HepG2 (cell line): ENCODE results near the gene TNNI3K. TPM values are rescaled to one million over a fixed set of nuclear protein-coding genes. Genes with fewer than 3 reads are reported as not detected.
A peak's percentile ranks its signal among the peaks of the same experiment; 100 is the strongest.

ENCODE experiments used
- ATAC-seq: fragments of 200-7000 bp; cut with Tn5 transposase; 3 replicates; pipeline ENCODE4 v1.9.1; 2020; ENCODE audit warnings: mild to moderate bottlenecking, moderate library complexity
- BruUV-seq: library from RNA; stranded (reverse); fragments of 400-500 nt; replicated peaks from 2 replicates; lab custom pipeline; 2021; lab: Mats Ljungman, UMichigan
- CTCF ChIA-PET: fragments of 300-600 bp; formaldehyde crosslinking; extraction: SDS; loops from one replicate; lab custom pipeline; 2021; ENCODE audit warnings: low total read pairs, inconsistent platforms, low intra/inter-chr PET ratio; lab: Yijun Ruan, JAX
- POLR2A ChIA-PET: fragments of 350-600 bp; sonication (Branson Sonifier 250); formaldehyde crosslinking; loops from one replicate; lab custom pipeline; 2020; ENCODE audit warnings: antibody characterized with exemption, inconsistent platforms; lab: Yijun Ruan, JAX
- DNase-seq: peaks from one replicate; pipeline ENCODE4 v3.0.0-alpha.2; 2015; ENCODE audit warnings: low spot score
- FAIRE-seq: peaks from 3 replicates; lab custom pipeline; 2011; peaks lifted over from hg19 to GRCh38; lab: Jason Lieb, UNC
- H2AFZ ChIP-seq: one replicate; pipeline ENCODE4 v1.6.1; 2011; ENCODE audit warnings: low read length, inconsistent platforms
- H3K27ac ChIP-seq: fragments of 300-600 bp; 3 replicates; pipeline ENCODE4 v1.8.0; 2011; ENCODE audit warnings: mixed run types, mild to moderate bottlenecking, mixed read lengths, low read length, inconsistent platforms; ENCODE audit not compliant: insufficient read depth; ENCODE audit errors: extremely low read length
- H3K27me3 ChIP-seq, 2 experiments: fragments of 200-600 bp in 1 of 2; 2 replicates in 1 of 2; 3 replicates in 1 of 2; pipeline versions ENCODE4 v1.6.0 to v1.8.0; 2011; ENCODE audit warnings: low read length in 2 of 2, mild to moderate bottlenecking in 2 of 2, moderate library complexity in 2 of 2, inconsistent platforms in 1 of 2; ENCODE audit not compliant: insufficient read depth in 2 of 2, control insufficient read depth in 1 of 2
- H3K36me3 ChIP-seq, 2 experiments: fragments of 200-600 bp in 1 of 2; replicated peaks in 1 of 2; 2 replicates in 1 of 2; 3 replicates in 1 of 2; pipeline versions ENCODE4 v1.5.1 to v1.8.0; 2011; ENCODE audit warnings: low read length in 2 of 2, inconsistent platforms in 1 of 2; ENCODE audit not compliant: insufficient read depth in 2 of 2, control insufficient read depth in 1 of 2
- H3K4me1 ChIP-seq: 2 replicates; pipeline ENCODE4 v1.5.1; 2012; ENCODE audit warnings: low read length, inconsistent platforms; ENCODE audit not compliant: insufficient read depth
- H3K4me2 ChIP-seq: 2 replicates; pipeline ENCODE4 v1.6.0; 2011; ENCODE audit warnings: low read depth, low read length, inconsistent platforms
- H3K4me3 ChIP-seq, 3 experiments: fragments of 200-600 bp in 1 of 3; sonication (generic), shearing (Covaris generic) in 1 of 3; replicated peaks in 1 of 3; 2 replicates each; pipeline ENCODE4 v1.5.1; 2011 to 2016; ENCODE audit warnings: low read length in 3 of 3, inconsistent platforms in 2 of 3, low read depth in 2 of 3, mild to moderate bottlenecking in 2 of 3, control low read depth in 1 of 3, mixed read lengths in 1 of 3; ENCODE audit not compliant: insufficient read depth in 1 of 3
- H3K79me2 ChIP-seq: one replicate; pipeline ENCODE4 v1.6.1; 2011; ENCODE audit warnings: low read length, inconsistent platforms; ENCODE audit not compliant: insufficient read depth
- H3K9ac ChIP-seq: 2 replicates; pipeline ENCODE4 v1.6.0; 2011; ENCODE audit warnings: mild to moderate bottlenecking, low read depth, low read length, inconsistent platforms; ENCODE audit not compliant: insufficient read depth
- H3K9me3 ChIP-seq: 2 replicates; pipeline ENCODE4 v1.5.1; 2012; ENCODE audit warnings: mild to moderate bottlenecking, low read length
- H4K20me1 ChIP-seq: 2 replicates; pipeline ENCODE4 v1.6.0; 2011; ENCODE audit warnings: inconsistent platforms, mild to moderate bottlenecking, low read length, moderate library complexity; ENCODE audit not compliant: insufficient read depth
- EZH2 ChIP-seq: conservative IDR thresholded peaks from 2 replicates; pipeline ENCODE4 v1.6.1; 2012; ENCODE audit warnings: mild to moderate bottlenecking, low read depth, low read length, moderate library complexity
- MAFK ChIP-seq, 2 experiments: IDR thresholded peaks in 1 of 2; conservative IDR thresholded peaks in 1 of 2; 2 replicates each; pipeline ENCODE4 v1.6.1; 2011; ENCODE audit warnings: improper control_type of control experiment in 2 of 2, low read length in 2 of 2
- TCF7 ChIP-seq: sonication (generic); IDR thresholded peaks from 2 replicates; pipeline ENCODE4 v1.6.1; 2016; ENCODE audit warnings: antibody characterized with exemption, low read depth
- ZNF274 ChIP-seq: sonication (generic); formaldehyde crosslinking; IDR thresholded peaks from 2 replicates; pipeline ENCODE4 v1.5.1; 2020; ENCODE audit warnings: mild to moderate bottlenecking, missing genetic modification reagents
- ZNF770 ChIP-seq: sonication (generic); formaldehyde crosslinking; IDR thresholded peaks from 2 replicates; pipeline ENCODE4 v1.5.0; 2020; ENCODE audit warnings: mild to moderate bottlenecking, missing genetic modification reagents
- WGBS: methylation state at CpG from one replicate; pipeline ENCODE4 v1.1.6; 2017; ENCODE audit warnings: low lambda C conversion rate; 5-methylcytosine and 5-hydroxymethylcytosine counted together
- in situ Hi-C: cut with HindIII; loops from 2 replicates; pipeline ENCODE4 v1.10.0; 2017; ENCODE audit warnings: low pct_unique_long_range_greater_than_20kb; ENCODE audit not compliant: extremely low pct_ligation_motif_present
- intact Hi-C: fragments of 100-400 bp; cut with micrococcal nuclease; formaldehyde crosslinking; loops from one replicate; pipeline ENCODE4 v1.10.0; 2022; ENCODE audit not compliant: unreplicated experiment
- polyA plus RNA-seq, 8 experiments: library from polyadenylated mRNA; depleted of rRNA in 3 of 8; stranded (reverse) in 7 of 8; unstranded in 1 of 8; fragments of >200 nt; fragmentation: Illumina TruSeq in 4 of 8; extraction: Trizol in 4 of 8; gene quantifications; 2 replicates each; pipeline versions ENCODE4 v1.2.1 to v1.2.3, GENCODE V29; 2011 to 2016; ENCODE audit warnings: low read depth in 4 of 8, missing spikeins in 1 of 8, mixed read lengths in 1 of 8; ENCODE audit not compliant: insufficient read depth in 1 of 8
- total RNA-seq, 5 experiments: library from RNA; depleted of rRNA; stranded (reverse); fragments of >200 nt; fragmentation: Illumina TruSeq; extraction: Trizol; gene quantifications; 2 replicates each; pipeline ENCODE4 v1.2.3, GENCODE V29; 2016; ENCODE audit warnings: low read depth in 1 of 5

TNNI3K gene
- total and polyA plus RNA-seq, 2 of the 13 experiments (the other 11 are each of a cell fraction or from before 2014, with no cell fraction given), result 1.1 TPM; not detected in 1

GRCh38 chr1:74422421-74423292, 187.5 kb downstream of the TNNI3K start:
- no TSS peak for BruUV-seq
- Histone ChIP-seq H3K27me3 (no peaks in the 10 kb centered on the region), H4K20me1 (no peaks in the 10 kb centered on the region), H3K79me2 (no peaks in the 10 kb centered on the region), H3K36me3 (no peaks in the 10 kb centered on the region), H3K4me1 (no peaks in the 10 kb centered on the region), H3K4me3 (no peak overlapping the region), H3K27ac (no peak overlapping the region)
- ATAC-seq (no peak), DNase-seq (no peak)
- intact Hi-C loops, result no loop called here
- CTCF ChIA-PET, result no interaction called here
- in situ Hi-C loops, result no loop called here
- peak in 1 of 2 experiments; percentile 4; a peak in 1 of 4 replicates for TF ChIP-seq MAFK (conservative IDR thresholded peaks at IDR 0.05 in 1 of 2, IDR thresholded peaks at IDR 0.05 in 1 of 2; ENCODE audit: low read length in 2 of 2)
- no peak for TF ChIP-seq TCF7
- TF ChIP-seq ZNF274 (CRISPR knock-in tag), result no peak
- no peak for TF ChIP-seq ZNF770 (CRISPR knock-in tag)
- no peak for TF ChIP-seq EZH2
- TF ChIP-seq, all 625 proteins: peak for 1
- Histone ChIP-seq H3K9ac (no peak overlapping the region), H2AFZ (no peak overlapping the region), H3K4me2 (no peak overlapping the region), H3K9me3 (no peaks in the 10 kb centered on the region)
- WGBS, result 0% methylated on average over 4 of the region's 4 CpGs
- no peak for FAIRE-seq
- POLR2A ChIA-PET, result no interaction called here
